GM19463 (cell line): Measurements from ENCODE around the gene TRABD.

Source experiments
- ATAC-seq: cut with Tn5 transposase; IDR thresholded peaks from one replicate; pipeline ENCODE4 v1.9.1; 2021; ENCODE audit warnings: mild to moderate bottlenecking, moderate library complexity; ENCODE audit not compliant: unreplicated experiment

The TRABD gene

DNA sequence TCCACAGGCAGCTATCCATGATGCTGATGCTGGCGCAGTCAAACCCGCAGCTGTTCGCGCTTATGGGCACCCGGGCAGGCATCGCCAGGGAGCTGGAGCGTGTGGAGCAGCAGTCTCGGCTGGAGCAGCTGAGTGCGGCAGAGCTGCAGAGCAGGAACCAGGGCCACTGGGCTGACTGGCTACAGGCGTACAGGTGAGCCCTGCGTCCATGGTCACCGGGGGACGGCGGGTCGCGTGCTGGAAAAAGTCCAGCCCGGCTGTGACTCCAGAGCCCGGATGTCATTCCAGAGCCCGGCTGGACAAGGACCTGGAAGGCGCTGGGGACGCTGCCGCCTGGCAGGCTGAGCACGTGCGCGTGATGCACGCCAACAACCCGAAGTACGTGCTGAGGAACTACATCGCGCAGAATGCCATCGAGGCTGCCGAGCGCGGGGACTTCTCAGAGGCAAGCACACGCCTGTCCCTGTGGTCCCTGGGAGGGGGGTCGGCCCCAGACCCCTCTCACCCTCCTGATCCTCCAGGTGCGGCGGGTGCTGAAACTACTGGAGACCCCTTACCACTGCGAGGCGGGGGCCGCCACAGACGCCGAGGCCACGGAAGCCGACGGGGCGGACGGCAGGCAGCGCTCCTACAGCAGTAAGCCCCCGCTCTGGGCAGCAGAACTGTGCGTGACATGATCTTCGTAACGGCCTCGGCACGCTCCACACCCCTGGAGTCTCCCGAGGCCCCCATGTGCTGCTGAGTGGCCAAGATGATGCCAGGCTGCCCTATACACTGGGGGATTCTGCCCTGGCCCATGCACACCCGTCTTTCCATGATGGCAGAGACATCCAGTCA is 31.2 kb downstream of the TRABD start:
- ATAC-seq, result no peak

DNA sequence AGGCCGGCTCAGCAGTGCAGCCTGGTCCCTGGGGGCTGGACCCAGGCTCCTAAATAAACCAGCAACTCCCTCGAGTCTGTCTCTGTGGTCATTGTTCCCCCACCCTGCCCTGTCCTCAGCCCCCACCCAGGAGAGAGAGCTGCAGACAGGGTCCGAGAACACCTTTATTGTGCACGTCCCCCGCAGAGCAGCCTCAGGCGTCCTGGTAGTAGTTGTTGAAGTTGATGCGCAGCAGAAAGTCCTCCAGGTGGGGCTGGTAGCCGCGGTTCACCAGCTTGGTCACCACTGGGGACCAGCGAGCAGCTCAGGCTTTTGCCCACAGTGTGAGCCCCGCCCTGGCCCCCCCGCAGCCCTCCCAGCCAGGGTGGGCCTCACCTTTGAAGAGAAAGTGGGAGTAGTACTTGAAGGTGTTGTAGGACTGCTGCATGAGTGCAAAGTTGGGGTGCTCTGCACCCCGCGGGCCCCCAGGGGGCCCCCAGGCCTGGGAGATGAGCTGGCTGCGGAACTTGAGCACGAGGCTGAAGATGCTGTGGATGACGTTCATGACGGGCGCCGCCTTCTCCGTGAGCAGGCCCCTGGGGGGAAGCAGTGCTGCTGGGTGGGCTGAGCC is 31.9 kb downstream of the TRABD start:
- ATAC-seq, result no peak

DNA sequence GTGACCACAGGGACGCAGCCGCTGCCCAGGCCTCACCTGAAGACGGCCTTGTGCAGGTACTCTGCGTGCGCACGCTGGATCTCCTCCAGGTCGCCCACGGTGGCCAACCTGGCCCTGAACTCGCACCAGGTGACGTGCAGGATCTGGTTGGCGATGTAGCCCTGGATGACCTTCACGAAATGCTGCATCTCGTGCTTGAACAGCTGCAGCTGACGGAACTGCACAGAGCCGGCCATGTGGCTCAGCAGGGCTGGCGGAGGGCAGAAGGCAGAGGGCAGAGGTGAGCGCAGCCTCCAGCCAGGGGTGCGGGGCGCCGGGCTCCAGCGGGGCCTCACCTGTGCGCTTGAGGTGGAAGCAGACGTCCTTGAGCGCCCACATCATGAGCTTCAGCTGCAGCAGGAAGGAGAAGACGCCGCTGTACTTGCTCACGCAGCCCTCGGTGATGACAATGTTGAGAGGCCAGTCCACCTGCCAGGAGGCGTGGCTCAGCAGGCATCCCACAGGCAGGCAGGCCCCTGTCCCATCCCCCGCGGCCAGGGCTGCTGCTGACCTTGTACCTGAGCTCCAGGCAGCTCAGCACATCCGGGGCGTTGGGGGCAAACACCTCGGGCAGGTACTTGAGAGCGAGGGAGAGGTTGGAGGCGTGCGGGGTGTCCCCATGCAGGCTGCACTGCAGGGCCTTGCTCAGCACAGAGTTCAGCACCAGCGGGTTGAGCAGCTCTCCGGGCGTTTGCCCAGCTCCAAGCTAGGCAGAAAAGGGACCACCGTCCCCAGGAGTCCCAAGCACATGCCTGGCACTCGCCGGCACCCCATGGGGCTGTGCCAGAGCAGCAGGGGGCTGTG is 32.7 kb downstream of the TRABD start:
- ATAC-seq, result no peak

DNA sequence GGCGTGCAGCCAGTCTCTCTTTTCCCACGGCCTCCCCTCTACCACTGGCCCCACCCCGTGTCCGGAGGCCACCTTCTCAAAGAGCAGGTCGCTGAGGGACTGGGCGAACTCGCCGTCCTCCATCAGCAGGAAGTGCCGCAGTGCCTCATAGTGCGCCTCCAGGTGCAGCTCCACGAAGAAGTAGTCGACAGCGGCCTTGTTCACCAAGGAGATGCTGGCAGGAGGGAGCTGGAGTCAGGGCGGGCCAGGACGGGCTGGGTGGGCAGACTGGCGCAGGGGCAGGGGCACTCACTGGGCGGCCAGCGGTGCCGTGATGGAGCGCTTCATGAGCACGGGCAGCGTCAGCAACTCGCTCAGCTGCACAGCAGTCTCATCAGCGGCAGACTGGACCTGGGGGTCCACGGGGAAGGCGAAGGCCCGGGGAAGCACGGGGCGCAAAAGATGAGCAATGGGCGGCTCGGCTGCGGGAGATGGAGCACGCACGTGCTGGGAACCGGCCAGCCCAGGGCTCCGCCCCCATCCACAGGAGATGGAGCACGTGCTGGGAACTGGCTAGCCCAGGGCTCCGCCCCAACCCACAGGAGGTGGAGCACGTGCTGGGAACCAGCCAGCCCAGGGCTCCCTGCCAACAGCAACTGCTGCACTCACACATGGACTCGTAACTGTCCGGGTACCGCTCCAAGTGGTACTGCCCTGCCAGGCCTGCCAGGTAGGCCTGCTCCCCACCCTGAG is 33.4 kb downstream of the TRABD start:
- ATAC-seq, result no peak

DNA sequence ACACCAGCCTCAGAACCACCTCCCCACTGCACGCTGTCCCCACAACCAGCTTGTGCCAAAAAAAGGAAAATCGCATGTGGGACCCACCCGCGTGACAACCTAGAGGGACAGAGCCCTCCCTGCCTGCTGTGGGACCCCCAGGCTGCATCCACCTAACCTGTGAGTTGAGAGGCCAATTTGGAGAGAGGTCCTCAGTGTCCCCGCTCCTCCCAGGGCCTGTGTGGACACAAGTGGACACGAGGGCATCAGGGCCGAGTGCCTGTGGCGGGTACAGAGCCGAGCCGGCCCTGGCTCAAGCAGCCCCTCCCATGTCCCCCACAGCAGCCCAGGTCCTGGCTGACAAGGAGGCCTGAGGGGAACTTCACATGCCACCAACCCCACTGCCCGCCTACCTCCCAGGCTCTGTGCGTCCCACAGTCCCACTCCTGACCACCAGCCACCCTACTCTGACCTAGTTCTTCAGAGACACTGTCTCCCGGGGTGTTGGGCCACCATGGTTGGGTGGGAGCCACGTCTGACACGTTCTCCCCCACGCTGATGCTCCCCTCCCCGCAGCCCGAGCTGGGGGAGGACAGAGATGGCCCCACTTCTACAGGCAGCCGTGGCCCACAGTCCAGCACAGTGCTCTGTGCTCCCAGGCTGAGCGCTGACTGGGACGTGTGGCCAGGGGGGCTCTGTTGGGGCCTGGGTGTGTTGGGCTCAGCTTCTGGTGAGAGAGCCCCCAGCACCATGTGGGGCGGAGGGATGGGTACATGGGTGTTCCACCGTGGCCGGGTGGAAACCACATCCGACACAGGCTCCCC is 34.3 kb downstream of the TRABD start:
- ATAC-seq, result no peak

DNA sequence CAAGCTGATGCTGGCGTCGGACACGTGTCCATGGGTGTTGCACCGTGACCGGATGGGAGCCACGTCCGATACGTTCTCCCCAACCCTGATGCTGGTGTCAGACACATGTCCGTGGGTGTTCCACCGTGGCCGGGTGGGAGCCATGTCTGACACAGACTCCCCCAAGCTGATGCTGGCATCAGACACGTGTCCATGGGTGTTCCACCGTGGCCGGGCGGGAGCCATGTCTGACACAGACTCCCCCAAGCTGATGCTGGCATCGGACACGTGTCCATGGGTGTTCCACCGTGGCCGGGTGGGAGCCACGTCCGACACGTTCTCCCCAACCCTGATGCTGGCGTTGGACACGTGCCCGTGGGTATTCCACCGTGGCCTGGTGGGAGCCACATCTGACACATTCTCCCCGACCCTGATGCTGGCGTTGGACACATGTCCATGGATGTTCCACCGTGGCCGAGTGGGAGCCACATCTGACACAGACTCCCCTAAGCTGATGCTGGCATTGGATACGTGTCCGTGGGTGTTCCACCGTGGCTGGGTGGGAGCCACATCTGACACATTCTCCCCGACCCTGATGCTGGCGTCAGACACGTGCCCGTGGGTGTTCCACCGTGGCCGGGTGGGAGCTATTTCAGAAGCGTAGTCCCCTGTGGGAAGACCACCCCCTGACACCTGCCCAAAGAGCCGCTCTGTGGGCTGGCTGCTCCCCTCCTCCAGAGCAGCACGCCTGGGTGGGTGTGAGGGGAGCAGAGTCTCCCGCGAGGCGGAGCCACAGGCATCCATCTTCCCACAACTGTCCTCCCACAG is 35.1 kb downstream of the TRABD start:
- ATAC-seq, result no peak

DNA sequence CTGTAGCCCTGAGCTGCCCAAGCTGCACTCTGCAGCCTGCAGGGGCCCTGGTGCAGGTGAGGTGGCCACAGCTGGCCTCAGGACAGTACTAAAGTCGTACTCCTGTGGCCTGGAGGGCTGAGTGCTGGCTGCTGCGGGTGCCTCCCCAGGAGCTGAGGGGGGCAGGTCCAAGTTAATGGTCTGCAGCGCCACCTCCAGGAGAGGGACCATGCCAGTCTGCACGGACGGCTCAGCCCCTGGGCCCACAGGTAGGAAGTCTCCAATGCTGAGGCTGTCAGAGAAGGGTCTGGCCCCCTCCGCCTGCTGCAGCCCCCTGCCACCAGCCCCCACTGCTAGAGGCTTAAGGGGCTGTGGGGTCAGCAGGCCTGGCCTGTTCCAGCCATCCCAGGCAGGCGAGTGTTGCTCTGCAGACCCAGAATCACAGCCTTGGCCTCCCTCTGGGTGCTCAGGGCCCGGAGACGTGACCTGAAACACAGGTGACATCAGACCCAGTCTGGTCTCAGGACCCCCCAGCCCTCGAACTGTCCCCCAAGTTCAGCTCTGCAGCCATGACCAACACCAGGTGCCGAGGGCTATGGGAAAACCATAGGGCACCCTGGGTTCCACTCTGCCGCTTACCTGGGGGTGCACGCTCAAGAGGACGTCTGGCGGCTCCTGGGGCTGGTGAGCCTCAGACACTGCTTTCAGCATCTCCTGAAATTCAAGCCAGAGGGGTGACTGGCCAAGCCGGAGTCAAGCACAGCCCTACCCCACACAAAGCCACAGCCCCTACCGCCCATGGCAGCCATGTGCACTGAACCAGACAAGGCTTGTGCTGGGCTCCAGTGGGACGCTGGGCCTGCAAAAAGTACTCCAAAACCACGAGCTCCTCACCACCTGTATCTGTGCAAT is 35.9 kb downstream of the TRABD start:
- no peak for ATAC-seq

DNA sequence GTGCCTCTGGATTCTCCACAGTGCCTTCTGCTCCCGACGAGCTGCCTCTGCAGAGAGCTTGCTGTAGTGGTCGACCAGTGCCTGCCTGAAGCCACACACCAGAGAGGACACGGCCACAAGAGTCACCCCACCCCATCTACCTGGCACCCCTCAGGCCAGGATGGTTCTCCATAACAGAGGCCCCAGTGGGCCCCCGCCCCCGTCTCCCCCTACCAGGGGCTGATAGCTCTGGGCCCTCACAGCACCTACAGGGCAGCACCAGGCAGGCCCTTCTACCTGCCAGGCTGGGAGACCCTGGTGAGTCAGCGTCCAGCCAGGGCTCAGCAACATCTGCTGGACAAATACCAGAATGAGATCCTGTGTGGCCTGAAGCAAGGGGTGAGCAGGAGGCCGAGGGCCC is 36.8 kb downstream of the TRABD start:
- ATAC-seq, result no peak

DNA sequence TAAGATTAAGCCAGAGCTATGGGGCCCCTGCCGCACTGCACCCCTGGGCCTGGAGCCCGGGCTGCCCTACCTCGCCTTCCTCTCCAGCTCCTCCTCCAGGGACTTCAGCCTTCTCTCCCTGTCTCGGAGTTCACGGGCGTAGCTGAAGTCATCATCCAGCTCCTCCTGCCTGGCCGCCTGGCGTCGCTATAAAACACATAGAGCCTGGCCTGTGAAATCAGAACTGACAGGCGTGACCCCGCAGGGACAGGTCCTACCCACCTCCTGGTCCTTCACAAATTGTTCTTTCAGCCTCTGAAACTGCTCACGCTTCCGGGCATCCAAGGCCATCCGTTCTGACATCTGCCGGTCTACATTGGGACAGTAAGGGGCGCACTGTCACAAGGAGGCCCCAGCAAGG is 38.4 kb downstream of the TRABD start:
- ATAC-seq, result no peak

DNA sequence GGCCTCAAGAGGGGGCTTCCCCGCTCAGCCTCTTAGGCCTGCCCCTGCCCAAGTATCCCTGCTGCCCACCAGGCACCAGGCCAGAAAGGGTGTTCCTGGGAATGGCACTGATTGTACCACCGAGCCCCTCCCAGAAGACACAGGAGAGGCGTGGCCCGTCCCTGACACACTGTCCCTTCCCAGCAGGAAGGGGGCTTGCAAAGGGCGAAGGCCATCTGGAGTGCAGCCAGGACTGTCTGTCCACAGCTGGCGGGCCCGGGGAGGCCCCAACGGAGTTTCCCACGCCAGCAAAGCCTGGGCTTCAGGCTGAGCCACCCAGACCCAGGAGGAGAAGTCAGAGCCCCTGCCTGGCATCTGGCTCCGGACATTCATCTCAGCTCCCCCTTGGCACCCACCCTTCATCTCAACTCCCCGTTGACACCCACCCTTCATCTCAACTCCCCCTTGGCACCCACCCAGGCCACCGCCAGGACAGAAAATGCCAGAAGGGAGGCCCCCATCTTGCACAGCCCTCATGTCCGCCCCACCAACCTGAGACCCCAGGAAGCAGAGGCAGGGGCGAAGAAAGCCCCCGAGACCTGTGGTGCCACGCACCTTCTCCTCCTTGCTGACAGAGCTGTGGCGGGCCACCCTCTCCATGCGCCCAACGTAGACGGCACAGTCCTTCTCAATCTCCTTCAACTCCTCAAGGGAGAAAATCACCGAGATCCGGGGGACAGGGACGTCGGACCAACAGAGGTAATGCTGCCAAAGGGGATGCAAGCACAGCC is 39.7 kb downstream of the TRABD start:
- ATAC-seq, result no peak

DNA sequence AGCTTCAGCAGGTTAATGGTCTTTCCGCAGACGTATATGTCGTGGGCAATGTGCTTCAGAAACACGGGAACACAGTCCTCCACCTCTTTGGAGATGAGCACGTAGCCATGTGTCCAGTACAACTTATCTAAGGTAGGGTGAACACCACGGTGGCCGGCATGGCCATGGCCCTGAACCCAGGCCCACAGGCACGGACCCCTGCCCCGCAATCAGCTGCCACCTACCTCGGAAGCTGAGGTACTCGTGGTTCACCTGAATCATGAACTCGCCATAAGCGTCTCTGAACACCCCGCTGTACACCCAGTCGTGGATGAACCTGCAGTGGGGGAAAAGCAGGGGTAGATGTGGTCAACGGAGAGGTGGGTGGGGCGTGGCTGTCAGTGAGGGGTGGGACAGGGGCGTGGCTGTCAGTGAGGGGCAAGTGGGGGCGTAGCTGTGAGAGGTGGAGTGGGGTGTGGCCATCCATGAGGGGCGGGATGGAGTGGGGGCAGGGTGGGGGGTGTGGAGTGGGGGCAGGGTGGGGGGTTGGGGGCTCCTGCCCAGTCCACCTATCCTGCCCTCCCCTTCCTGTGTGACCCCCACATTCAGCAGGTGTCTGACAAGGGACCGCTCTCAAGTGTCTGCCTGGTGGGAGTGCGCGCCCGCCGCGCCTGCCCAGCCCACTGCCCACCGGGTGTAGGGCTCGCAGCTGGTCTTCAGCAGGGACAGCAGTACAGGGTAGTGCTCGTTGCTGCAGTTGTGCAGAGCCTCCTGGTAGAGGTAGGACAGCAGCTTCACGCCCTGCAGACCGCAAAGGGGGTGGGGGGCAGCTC is 40.6 kb downstream of the TRABD start:
- ATAC-seq, result no peak

DNA sequence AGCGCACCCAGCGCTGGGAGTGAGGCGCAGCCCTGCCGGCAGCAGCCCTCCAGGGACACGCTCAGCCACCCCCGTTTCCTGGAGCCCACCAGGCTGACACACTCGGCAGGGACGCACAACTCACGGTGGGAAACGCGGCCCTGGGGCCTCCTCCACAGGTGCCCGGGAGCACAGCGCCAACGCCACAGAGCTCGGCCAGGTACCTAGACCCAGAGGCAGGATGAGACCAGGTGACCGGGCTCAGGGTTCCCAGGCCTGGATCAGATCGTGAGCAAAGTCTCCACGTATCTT is 41.1 kb downstream of the TRABD start:
- ATAC-seq, result no peak

DNA sequence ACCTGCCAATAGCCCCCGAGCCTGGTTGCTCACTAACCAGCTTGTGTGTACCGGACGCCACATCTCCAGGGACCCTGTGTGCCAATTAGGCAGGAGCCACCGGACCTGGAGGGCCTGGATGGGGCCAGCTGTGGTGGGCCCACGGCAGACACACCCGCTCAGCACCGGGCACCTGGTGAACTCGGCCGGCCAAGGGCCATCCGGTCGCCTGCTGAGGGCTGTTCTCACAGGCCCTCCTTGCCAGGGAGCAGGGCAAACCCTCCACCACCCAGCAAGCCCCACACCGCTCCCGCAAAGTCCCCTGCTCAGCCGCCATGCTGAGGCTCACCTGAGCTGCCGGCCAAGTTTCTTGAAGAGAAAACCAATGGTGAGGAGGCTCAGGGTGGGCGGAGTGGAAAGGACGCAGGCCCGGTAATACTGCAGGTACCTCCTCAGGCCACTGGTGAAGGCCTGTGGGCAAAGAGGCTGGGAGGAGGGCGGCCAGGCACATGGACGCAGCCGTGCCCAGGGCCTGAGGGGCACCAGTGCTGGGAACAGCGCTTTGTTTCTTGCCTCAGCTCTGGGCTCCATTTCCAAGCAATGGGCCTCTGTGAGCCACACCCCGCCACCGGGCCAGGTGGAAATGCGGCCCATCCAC is 42.0 kb downstream of the TRABD start:
- ATAC-seq, result no peak

DNA sequence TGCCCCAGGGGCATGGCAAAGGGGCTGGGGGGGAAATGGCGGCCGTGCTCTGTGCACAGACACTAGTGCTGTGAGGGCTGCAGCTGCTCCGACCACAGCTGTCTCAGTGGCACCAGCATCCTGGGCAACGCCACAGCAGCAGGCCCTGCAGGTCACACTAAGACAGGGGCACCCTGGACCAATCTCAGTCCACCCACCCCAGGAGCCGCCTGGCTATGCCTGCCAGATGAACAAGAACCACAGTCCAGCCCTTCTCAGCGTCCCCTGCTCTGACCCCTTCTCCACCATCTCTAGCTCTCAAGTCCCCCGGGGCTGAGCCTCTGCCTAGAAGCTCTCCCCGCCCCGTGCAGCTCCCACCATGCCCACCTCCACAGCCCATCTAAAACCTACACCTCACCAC is 42.7 kb downstream of the TRABD start:
- ATAC-seq, result no peak

DNA sequence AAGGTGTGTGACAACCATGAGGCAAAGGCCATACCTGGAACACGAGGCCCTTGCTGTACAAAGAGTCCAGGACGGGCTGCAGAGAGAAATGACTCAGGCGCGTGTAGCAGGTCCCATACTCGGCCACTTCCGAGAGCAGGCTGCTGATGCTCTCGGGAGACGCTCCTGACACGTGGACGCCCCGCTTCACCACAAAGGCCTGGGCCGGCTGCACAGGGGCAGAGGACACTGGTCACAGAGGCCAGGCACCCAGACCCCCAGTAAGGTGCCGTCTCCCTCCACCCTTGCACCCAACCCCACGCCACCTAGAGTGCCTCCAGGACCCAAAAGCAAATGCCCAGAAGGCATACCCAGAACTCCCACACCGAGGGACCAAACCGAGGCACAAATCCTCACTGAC is 43.7 kb downstream of the TRABD start:
- no peak for ATAC-seq

DNA sequence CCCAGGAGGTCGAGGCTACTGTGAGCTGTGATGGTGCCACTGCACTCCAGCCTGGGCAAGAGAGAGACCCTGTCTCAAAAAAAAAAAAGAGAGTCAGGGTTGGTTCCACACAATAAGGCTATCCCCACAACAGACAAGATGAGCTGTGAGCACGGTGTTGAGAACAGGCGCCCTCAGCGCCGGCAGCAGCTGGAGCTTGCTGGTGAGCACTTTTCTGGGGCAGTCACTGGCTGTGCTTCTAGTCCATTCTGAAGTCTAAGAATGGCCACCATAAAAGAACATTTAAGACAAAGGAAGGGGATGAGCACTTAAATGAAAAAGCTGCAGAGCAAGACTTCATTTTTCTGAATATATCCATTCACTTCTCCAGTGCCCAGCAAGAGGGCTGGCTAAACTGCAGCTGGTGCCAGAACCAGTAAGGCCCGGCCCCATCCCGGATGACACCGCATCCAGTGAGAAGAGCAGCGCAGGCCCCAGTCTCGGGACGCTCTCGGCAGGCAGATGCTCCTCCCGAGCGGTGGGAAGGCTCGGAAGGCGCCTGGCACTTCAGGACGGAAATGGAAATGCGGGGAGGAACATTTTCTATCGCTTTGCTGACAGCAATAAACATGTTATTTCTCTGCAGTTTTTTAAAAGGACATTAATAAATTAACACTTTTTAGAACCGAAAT is 46.9 kb downstream of the TRABD start:
- ATAC-seq, result no peak
